ENCODE data around the gene TTLL8. TPM values are rescaled to one million over a fixed set of nuclear protein-coding genes. Genes with fewer than 3 reads are reported as not detected.
A peak's percentile ranks its signal among the peaks of the same experiment; 100 is the strongest.

Gene TTLL8
- total RNA-seq, 2 donors from 2014 or later: not detected

- peaks cover 0 to 6% of the 10 kb centered on the region in 2 donors for H3K9me3 Mint-ChIP-seq
- peaks cover 4% of the 10 kb centered on the region for H3K4me1 Mint-ChIP-seq (ENCODE audit: low read depth)
- H3K4me3 Mint-ChIP-seq: no peak overlapping the region
- ATAC-seq (replicated peaks in 1 of 2): no peak
- no peak overlapping the region for H3K27ac Mint-ChIP-seq
- no peak for DNase-seq
- peaks cover 13% of the 10 kb centered on the region for H3K27me3 Mint-ChIP-seq (ENCODE audit: low read depth)
- H3K36me3 Mint-ChIP-seq (ENCODE audit: insufficient read depth in 2 of 2): peaks cover 0 to 2% of the 10 kb centered on the region in 2 donors
Observed at GRCh38 chr22:50049299-50050195, 8.6 kb downstream of the TTLL8 start.

- H3K27me3 Mint-ChIP-seq (ENCODE audit: low read depth): peaks cover 13% of the 10 kb centered on the region
- DNase-seq (no peak), ATAC-seq (replicated peaks in 1 of 2) (no peak)
- H3K27ac Mint-ChIP-seq: no peak overlapping the region
- H3K4me1 Mint-ChIP-seq (ENCODE audit: low read depth): peaks cover 6% of the 10 kb centered on the region
- no peak overlapping the region for H3K4me3 Mint-ChIP-seq
- peaks cover 0 to under 1% of the 10 kb centered on the region in 2 donors for H3K36me3 Mint-ChIP-seq (ENCODE audit: insufficient read depth in 2 of 2)
- peaks cover 0 to 4% of the 10 kb centered on the region in 2 donors for H3K9me3 Mint-ChIP-seq
Observed at GRCh38 chr22:50048836-50049235, 9.3 kb downstream of the TTLL8 start.

GRCh38 chr22:50048061-50048765, 9.9 kb downstream of the TTLL8 start:
- H3K36me3 Mint-ChIP-seq (ENCODE audit: insufficient read depth in 2 of 2): no peaks in the 10 kb centered on the region
- DNase-seq (no peak), ATAC-seq (replicated peaks in 1 of 2) (no peak)
- no peak overlapping the region for H3K27ac Mint-ChIP-seq
- peaks cover 6% of the 10 kb centered on the region for H3K4me1 Mint-ChIP-seq (ENCODE audit: low read depth)
- H3K4me3 Mint-ChIP-seq: no peak overlapping the region
- H3K9me3 Mint-ChIP-seq: no peaks in the 10 kb centered on the region
- peaks cover 17% of the 10 kb centered on the region for H3K27me3 Mint-ChIP-seq (ENCODE audit: low read depth)

DNA sequence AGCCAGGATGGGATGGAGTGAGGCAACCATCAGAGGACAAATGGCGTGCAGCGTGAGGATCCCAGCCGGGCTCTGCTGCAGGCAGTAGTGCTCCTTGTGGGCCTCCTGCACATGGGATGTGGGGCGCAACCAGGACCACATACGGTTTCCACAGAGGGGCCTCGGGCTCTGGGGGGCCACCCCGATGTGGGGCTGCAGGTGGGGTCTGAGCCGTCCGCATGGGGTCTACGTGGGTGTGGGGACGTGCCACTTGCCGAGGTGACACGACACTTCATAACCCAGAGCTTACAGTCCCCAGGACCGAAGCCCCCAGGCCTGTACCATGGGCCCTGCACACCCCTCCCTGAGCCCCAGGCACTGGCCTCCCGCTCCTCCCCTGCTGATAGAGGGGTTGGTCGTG, 10.8 kb downstream of the TTLL8 start:
- no peak for DNase-seq
- ATAC-seq (replicated peaks in 1 of 2): no peak
- peaks cover 25% of the 10 kb centered on the region for H3K27me3 Mint-ChIP-seq (ENCODE audit: low read depth)

DNA sequence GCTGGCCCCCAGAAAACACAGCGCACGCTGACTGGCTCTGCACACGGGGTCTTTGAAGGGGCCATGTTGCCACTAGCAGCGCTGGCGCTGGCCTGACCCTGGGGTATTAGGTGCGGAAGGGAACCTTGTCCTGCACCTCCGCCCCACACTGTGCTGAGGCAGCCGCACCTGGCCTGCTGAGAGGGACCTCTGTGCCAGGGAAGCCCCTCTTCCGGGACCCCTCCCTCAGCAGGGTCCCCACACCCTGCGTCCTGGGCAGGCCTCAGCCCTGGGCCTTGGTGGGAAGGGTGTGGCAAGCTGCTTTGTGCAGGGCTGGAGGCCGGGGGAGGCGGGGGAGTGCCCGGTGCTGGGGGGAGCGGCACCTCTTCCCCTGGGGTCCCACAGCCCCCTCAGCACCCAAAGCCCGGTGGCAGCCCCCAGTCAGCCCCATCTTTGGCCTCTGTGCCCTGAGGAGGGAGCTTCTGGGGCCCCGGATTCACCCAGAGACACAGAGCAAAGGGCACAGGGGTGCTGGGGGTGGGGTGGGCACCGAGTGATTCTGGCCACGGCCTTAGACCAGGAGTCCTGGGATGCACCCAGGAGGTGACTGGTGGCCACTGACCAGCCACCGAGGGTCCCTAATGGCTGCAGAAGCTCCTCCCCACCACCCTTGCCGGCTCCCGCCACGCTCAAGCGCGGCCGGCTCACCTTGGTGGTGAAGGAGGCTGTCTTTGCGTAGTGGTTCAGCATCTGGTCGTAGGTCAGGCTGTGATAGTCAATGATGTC, 11.4 kb downstream of the TTLL8 start:
- Mint-ChIP-seq H3K36me3 (ENCODE audit: insufficient read depth in 2 of 2) (no peaks in the 10 kb centered on the region), H3K27me3 (ENCODE audit: low read depth) (peaks cover 27% of the 10 kb centered on the region), H3K4me3 (no peak overlapping the region), H3K4me1 (ENCODE audit: low read depth) (peaks cover 6% of the 10 kb centered on the region), H3K9me3 (no peaks in the 10 kb centered on the region), H3K27ac (no peak overlapping the region)
- DNase-seq: no peak
- ATAC-seq (replicated peaks in 1 of 2): no peak

More for the DNA sequence above, 10.8 kb downstream of the TTLL8 start:
- peaks cover 6% of the 10 kb centered on the region for H3K4me1 Mint-ChIP-seq (ENCODE audit: low read depth)
- H3K36me3 Mint-ChIP-seq (ENCODE audit: insufficient read depth in 2 of 2): no peaks in the 10 kb centered on the region
- no peak overlapping the region for H3K27ac Mint-ChIP-seq
- no peak overlapping the region for H3K4me3 Mint-ChIP-seq
- H3K9me3 Mint-ChIP-seq: no peaks in the 10 kb centered on the region

DNA sequence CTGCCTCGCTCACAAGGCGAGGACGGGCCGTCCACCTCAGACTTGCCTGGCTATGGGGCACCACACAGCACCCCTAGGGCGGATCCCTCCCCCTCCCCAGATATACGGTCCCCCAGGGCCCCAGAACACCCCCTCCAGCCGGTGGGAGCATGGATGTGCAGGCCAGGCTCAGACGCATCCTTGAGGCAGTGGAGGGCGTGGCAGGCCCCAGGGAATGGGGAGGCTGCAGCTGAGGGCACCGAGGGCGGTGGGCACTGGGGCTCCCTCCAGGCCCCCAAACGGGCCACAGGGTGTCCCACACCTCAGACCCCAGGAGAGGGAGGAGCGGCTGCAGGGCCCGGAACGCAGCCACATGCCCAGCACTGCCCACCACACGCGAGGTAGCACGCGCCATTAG, 12.1 kb downstream of the TTLL8 start:
- ATAC-seq (replicated peaks in 1 of 2): no peak
- Mint-ChIP-seq H3K36me3 (ENCODE audit: insufficient read depth in 2 of 2) (no peaks in the 10 kb centered on the region), H3K27me3 (ENCODE audit: low read depth) (peaks cover 27% of the 10 kb centered on the region), H3K4me1 (ENCODE audit: low read depth) (peaks cover 6% of the 10 kb centered on the region), H3K4me3 (no peak overlapping the region), H3K27ac (no peak overlapping the region), H3K9me3 (no peaks in the 10 kb centered on the region)
- DNase-seq: no peak

DNA sequence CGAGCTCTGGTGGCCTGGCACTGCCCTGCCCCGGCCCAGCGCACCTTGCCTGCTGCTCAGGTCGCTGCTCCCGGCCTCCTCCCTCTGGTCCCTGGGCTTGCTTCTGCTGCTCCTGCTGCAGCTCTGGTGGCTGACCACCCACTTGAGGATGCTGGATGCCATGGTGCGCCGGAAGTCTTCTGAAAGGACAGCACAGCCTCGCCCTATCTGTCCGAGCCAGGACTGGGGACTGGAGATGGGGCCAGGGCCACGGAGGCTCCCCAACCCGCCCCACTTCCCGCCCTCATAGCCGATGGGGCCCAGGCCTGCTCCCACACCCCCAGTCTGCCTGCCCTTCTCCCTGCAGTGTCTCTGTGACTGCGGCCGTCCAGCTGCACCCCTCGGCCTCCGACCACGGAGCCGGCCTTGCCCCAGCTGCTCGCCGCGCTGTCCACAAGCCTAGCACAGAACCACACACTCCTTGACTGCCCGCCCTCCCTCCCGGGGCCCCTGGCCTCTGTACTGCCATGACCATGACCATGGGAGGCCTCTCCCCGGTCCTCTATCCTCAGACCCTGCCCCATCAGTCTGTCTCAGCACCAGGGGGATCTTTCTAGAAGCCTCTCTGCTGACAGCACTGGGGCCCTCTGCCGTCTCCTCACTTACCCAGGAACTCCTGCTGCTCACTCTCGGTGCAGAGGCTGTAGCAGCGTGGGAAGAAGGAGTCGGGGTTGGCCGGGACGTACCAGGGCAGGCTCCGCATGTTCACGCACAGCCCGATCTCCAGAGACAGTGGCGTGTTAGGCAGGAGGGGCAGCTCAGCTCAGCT, 12.7 kb downstream of the TTLL8 start:
- DNase-seq: no peak
- Mint-ChIP-seq H3K4me1 (ENCODE audit: low read depth) (peaks cover 6% of the 10 kb centered on the region), H3K4me3 (no peak overlapping the region), H3K36me3 (ENCODE audit: insufficient read depth in 2 of 2) (no peaks in the 10 kb centered on the region), H3K9me3 (no peaks in the 10 kb centered on the region), H3K27me3 (ENCODE audit: low read depth) (peaks cover 27% of the 10 kb centered on the region), H3K27ac (no peak overlapping the region)
- no peak for ATAC-seq (replicated peaks in 1 of 2)

GRCh38 chr22:50044485-50045118, 13.5 kb downstream of the TTLL8 start:
- ATAC-seq (replicated peaks in 1 of 2) (peak; percentile 15 to 17), DNase-seq (no peak)
- Mint-ChIP-seq H3K27ac (no peak overlapping the region), H3K36me3 (ENCODE audit: insufficient read depth in 2 of 2) (no peaks in the 10 kb centered on the region), H3K9me3 (no peaks in the 10 kb centered on the region), H3K4me1 (ENCODE audit: low read depth) (peaks cover 6% of the 10 kb centered on the region), H3K4me3 (peak overlapping the region in 1 of 2 donors; percentile 20), H3K27me3 (ENCODE audit: low read depth) (peaks cover 27% of the 10 kb centered on the region)

DNA sequence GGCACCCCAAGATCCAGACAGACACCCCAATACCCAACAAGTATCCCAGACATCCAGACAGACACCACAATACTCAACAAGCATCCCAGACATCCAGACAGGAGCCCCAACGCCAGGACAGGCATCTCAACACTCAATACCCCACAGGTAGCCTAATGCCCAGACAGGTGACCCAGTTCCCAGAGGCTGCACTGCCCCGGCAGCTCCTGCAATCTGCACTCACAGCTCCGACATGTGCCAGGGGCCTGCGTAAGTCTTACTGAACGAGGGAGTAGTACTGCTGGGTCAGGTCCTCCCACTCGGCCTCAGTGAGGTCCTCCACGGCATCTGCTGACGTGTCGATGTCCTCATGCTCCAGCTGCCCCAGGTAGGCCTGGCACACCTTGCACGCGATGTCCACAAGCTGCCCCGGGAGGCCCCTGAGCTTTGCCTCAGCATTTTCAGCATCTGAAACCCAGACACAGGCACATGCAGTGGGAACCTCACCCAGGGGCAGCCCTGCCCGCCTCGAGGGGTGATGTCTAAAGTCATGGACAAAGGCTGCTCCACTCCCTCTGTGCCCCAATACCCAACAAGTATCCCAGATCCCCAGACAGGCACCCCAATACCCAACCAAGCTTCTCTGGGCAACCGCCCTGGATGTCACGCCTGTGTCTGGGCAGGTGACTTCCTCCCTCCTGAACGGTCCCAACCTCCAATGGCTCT, 16.6 kb downstream of the TTLL8 start:
- H3K27ac Mint-ChIP-seq: no peak overlapping the region
- H3K36me3 Mint-ChIP-seq (ENCODE audit: insufficient read depth in 2 of 2): peaks cover 0 to 2% of the 10 kb centered on the region in 2 donors
- peaks cover 0 to 2% of the 10 kb centered on the region in 2 donors for H3K9me3 Mint-ChIP-seq
- DNase-seq (no peak), ATAC-seq (replicated peaks in 1 of 2) (no peak)
- no peak overlapping the region for H3K4me3 Mint-ChIP-seq
- H3K27me3 Mint-ChIP-seq (ENCODE audit: low read depth): peaks cover 27% of the 10 kb centered on the region
- peaks cover 6% of the 10 kb centered on the region for H3K4me1 Mint-ChIP-seq (ENCODE audit: low read depth)

DNA sequence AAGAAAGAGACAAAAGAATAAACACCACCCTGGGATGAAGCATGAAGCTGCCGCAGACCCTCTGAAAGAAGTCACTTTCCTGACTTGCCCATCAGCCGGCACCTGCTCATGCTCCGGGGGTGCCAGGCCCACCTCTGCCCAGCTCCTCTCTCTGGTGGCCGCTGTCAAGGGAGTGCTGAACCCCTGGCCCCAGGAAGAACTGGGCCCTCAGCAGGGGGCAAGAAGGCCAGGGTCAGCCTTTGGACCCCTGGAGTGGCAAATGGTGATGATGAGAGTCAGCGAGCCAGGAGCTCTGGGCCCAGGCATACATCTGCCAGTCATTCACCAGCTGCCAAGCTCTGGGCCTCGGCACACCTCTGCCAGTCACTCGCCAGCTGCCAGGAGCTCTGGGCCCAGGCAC, 17.4 kb downstream of the TTLL8 start:
- Mint-ChIP-seq H3K36me3 (ENCODE audit: insufficient read depth in 2 of 2) (peaks cover 0 to 2% of the 10 kb centered on the region in 2 donors), H3K27ac (no peak overlapping the region), H3K4me3 (no peak overlapping the region), H3K9me3 (peaks cover 0 to 2% of the 10 kb centered on the region in 2 donors), H3K4me1 (ENCODE audit: low read depth) (peaks cover 6% of the 10 kb centered on the region), H3K27me3 (ENCODE audit: low read depth) (peaks cover 27% of the 10 kb centered on the region)
- ATAC-seq (replicated peaks in 1 of 2) (no peak), DNase-seq (no peak)

DNA sequence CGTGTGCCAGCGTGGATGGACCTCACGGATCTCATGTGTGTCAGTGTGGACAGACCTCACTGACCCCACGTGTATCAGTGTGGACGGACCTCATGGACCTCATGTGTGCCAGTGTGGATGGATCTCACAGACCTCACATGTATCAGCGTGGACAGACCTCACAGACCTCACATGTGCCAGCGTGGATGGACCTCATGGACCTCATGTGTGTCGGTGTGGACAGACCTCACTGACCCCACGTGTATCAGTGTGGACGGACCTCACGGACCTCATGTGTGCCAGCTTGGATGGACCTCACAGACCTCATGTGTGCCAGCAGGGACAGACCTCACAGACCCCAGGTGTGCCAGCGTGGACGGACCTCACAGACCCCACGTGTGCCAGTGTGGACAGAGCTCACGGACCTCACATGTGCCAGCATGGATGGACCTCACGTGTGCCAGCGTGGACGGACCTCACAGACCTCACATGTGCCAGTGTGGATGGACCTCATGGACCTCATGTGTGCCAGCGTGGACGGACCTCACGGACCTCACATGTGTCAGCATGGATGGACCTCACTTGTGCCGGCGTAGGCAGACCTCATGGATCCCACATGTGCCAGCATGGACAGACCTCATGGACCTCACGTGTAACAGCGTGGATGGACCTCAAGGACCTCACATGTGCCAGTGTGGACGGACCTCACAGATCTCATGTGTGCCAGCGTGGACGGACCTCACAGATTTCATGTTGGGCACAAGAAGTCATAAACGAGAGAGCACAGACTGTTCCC, 18.2 kb downstream of the TTLL8 start:
- peaks cover 0 to 2% of the 10 kb centered on the region in 2 donors for H3K9me3 Mint-ChIP-seq
- no peak overlapping the region for H3K4me3 Mint-ChIP-seq
- DNase-seq: no peak
- H3K27ac Mint-ChIP-seq: no peak overlapping the region
- H3K27me3 Mint-ChIP-seq (ENCODE audit: low read depth): peaks cover 26% of the 10 kb centered on the region
- peaks cover 8% of the 10 kb centered on the region for H3K4me1 Mint-ChIP-seq (ENCODE audit: low read depth)
- peaks cover 0 to 2% of the 10 kb centered on the region in 2 donors for H3K36me3 Mint-ChIP-seq (ENCODE audit: insufficient read depth in 2 of 2)
- no peak for ATAC-seq (replicated peaks in 1 of 2)

All from activated T-cell treated with anti-CD3 and anti-CD28 coated beads, Interleukin-2, amount 50 U/mL, for 72 hours (primary cell).